GM18907 (cell line): ENCODE results near the gene EVPLL.
"Not testable (repeated sequence)": the region's sequence is repeated elsewhere in the genome, so short reads cannot be mapped to it uniquely, and the experiment has no call there.

ENCODE experiments used
- ATAC-seq: cut with Tn5 transposase; IDR thresholded peaks from one replicate; pipeline ENCODE4 v1.9.1; 2021; ENCODE audit warnings: mild to moderate bottlenecking, moderate library complexity; ENCODE audit not compliant: unreplicated experiment

The EVPLL gene

GRCh38 chr17:18422464-18422863 is 44.9 kb downstream of the EVPLL start:
- ATAC-seq = not testable (repeated sequence)

GRCh38 chr17:18423015-18423414 is 45.4 kb downstream of the EVPLL start:
- ATAC-seq = not testable (repeated sequence)

DNA sequence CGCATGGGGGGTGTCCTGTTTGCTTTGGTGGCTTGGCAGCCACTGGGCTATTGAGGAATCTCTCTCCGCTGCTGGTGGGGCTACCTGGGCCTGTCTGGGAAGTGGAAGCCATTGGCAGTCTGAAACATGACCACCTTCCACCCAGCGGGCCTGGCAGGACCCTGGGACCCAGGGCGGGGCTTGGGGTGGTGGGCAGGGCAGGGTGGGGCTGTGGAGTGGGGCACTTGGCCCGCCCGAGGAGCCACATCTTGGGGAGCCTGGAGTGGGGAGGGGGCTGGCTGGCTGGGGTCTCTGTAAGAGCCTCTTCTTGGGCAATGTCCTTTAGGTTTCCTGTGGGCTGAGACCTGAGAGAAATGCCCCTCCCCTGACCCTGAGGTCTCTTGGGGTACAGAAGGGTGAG is 48.0 kb downstream of the EVPLL start:
- ATAC-seq = not testable (repeated sequence)

GRCh38 chr17:18426639-18427038 is 49.1 kb downstream of the EVPLL start:
- ATAC-seq = not testable (repeated sequence)

DNA sequence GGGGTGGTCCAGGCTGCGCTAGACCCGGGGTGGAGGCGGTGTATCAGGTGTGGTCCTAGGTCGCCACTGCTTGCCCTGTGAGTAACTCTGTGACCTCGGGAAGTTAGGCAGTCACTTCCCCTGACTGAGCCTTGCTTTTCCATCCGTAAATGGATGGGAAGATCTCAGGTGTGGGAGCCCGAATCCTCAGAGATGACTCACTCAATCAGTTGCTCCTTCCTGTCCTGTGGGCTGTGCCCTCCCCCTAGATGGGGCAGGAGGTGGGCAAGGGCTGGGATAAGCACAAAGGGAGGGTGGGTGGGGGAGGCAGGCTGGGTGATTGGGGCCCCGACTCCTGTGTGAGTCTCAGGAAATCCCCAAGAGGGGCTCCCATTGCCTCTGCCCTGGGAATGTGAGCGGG is 54.6 kb downstream of the EVPLL start:
- ATAC-seq = not testable (repeated sequence)
